HG03196 (cell line): ENCODE measurements around the gene CACNB2.
A peak's percentile ranks its signal among the peaks of the same experiment; 100 is the strongest.

Source experiments
- ATAC-seq: cut with Tn5 transposase; IDR thresholded peaks from one replicate; pipeline ENCODE4 v1.9.1; 2021; ENCODE audit not compliant: unreplicated experiment

Gene CACNB2

DNA sequence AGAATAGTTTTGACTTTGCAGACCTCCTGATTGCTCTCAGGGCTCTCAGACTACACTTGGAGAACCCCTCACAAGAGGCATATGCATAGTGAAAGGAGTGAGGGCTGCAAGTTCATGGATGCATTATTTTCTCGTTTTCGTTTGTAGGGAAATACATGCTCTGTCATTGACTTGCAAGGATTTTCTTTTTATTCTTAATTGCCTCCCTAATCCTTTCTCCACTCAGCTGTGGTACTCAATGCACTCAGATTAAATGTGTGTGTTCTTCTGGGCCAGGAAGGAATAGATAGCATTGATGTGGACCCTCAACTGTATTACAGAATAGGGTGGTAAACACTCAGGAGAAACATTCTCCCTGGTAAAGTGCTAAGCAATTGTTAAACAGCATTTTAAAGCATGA is 188.7 kb downstream of the CACNB2 start:
- no peak for ATAC-seq

DNA sequence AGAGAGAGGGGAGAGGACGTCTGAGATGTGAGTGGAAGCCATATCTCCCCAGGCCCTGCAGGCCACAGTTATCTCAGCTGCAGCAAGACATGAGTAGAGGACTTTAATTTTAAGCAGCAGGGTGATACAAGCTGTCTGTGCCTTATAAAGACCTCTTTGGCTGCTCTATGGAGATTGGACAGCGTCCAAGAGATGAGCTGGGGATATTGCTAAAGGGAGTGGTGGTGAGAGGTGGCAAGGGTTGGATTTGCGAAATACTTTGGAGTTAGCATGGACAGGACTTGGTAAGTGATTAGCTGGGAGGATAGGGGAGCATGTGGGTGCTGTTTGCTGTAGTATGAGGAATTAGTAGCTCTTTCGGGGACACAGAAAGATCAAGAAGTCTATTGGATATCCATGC is 191.8 kb downstream of the CACNB2 start:
- ATAC-seq, result no peak

- no peak for ATAC-seq
Observed at GRCh38 chr10:18332484-18332883, 192.3 kb downstream of the CACNB2 start.

DNA sequence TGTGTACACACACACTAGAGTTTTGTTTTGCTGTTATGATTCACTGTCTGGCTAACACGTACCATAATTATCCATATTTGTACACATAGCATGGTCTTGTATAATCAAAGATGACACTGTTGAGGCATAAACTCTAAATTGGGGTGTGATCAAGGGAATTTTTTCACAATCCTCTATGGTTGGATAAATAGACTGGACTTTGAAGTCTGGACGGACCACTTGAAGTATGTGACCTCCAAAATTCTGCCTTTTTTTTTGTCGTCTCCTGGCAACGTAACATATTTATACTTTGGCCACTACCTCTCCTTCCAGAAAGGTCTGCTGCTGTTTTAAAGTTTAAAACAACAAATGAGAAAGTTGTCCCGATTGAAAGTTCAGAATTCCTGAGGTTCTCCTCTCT is 193.4 kb downstream of the CACNB2 start:
- no peak for ATAC-seq

DNA sequence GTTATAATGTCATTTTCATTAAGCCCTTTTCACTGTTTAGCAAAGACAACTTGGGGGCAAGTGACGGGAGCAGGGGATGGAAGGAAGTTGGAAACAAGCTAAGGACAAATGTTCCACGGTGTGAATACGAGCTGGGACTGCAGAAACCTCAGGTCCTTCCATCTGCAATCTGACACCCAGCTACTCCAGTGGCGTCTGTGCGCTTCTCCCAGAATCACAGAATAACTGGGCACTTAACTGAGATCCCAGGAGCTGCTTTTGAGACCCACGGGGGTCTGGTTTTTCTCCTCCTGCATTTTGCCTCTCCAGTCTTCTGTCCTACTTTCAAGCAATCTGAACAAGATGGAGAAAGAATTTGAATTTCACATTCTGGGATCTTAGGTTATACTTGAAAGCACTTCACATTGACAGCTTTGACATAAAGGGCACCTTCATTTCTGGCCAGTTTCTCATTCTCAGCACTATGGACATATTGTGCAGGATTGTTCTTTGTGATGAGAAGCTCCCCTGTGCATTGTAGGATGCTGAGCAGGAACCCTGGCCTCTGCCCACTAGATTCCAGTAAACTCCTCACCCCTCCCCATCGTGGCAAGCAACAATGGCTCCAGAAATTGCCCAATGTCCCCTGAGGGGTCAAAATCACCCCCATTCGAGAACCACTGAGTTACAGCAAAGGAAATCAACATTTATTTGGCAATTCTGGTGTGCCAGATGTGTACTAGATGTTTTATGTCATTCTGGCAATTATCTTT is 194.1 kb downstream of the CACNB2 start:
- ATAC-seq, result no peak

DNA sequence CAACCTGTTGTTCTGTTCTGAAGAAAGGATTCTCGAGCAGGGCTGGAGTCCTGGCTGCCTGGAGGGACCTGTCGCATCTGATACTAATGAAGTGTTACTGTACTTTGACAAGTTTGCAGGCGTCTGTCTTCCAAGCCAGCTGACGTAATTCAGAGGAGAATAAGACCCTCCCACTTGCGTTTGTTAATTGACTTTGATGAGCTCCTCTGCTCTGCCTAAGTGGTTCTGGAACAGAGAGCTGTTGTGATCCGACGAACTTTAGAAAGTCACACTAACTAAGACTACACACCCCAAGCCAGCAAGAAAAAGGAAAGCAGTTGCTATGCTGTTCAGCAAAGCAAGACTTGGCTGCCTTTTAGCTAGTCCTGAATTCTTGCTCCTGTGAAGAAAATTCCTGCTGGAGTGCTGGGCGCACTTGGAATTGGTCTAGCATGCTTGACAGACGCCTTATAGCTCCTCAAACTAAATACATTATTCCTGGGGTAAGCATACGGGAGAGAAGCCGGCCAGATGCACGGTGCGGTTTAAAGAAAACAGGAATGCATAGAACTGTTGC is 200.3 kb downstream of the CACNB2 start:
- ATAC-seq, result no peak

DNA sequence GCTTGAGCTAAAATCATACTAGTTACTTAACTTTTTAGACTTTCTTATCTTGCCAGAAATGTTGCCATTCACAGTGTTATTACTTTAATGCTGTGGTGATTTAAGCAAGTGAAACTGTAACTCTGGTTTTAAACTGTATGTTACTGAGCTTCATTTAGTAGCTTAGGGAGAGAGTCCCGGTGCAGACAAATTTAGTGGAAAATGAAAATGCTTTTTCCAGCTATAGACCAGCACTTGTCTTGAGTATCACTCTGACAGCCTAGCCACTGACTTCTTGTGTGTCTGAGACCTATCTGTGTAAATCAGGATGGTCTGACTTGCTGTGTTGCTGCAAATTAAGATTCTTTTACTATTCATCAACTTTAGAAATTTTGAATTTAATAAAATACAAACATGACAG is 200.8 kb downstream of the CACNB2 start:
- no peak for ATAC-seq

- no peak for ATAC-seq
Observed at GRCh38 chr10:18343573-18343972, 203.3 kb downstream of the CACNB2 start.

- ATAC-seq, result no peak
Observed at GRCh38 chr10:18345308-18345707, 205.1 kb downstream of the CACNB2 start.

GRCh38 chr10:18350340-18350739 is 210.1 kb downstream of the CACNB2 start:
- ATAC-seq, result no peak

GRCh38 chr10:18351421-18351820 is 211.2 kb downstream of the CACNB2 start:
- ATAC-seq, result no peak

GRCh38 chr10:18352175-18352574 is 212.0 kb downstream of the CACNB2 start:
- no peak for ATAC-seq

- no peak for ATAC-seq
Observed at GRCh38 chr10:18359812-18360211, 219.6 kb downstream of the CACNB2 start.

- no peak for ATAC-seq
Observed at GRCh38 chr10:18362892-18363291, 222.7 kb downstream of the CACNB2 start.

GRCh38 chr10:18364987-18365775 is 225.0 kb downstream of the CACNB2 start:
- peak; percentile 82 for ATAC-seq

DNA sequence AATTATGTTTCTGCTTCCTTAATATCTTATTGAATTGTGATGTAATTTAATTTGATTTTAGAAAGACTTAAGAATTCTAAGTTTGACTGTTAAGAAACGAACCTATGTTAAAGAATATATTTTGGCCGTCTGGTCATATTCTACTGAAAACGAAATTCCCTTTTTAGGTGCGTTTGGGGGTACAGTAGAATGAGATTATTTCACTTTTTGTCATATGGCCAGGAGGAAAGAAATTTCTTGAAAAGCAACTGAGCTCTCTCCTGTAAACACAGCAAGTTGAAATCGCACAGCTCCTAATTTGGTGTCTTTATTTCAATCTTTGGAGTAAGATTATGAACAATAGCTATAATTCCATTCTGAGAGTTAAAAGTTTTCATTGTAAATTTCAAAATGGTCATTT is 227.6 kb downstream of the CACNB2 start:
- no peak for ATAC-seq

DNA sequence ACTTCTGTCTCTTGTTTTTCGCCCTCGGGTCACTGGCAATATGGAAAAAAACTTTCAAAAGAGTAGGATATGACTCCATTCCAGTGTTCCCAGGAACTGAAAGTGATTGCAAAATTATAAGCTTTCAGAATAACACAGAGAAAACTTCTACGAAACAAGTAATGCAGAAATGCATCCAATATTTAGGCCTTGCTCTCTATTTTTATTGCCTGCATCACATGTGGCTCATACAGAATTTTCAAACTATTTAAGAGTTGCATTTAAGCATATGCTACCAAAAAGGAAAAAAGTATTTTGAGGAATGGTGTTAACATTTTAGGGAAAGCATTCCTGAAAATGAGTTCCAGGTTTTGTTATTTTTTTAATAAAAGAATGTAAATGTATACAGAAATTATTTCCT is 228.0 kb downstream of the CACNB2 start:
- ATAC-seq, result no peak

DNA sequence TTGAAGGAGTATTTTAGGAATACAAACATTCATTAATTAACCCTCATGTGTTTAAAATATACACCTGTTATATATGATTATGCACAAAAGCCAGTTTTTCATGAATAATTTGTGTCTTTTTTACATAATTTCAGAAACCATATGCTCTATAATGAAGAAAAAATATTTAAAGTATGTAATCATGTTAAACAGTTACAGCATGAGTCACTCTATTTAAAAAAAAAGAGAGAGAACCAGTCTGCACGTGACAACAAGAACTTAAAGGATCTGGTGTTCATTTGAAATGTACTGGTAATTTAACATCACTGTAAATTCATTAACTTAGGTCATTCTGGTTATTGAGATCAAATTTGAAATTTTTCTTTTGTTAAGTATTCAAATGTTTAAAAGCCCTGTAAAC is 228.5 kb downstream of the CACNB2 start:
- no peak for ATAC-seq

DNA sequence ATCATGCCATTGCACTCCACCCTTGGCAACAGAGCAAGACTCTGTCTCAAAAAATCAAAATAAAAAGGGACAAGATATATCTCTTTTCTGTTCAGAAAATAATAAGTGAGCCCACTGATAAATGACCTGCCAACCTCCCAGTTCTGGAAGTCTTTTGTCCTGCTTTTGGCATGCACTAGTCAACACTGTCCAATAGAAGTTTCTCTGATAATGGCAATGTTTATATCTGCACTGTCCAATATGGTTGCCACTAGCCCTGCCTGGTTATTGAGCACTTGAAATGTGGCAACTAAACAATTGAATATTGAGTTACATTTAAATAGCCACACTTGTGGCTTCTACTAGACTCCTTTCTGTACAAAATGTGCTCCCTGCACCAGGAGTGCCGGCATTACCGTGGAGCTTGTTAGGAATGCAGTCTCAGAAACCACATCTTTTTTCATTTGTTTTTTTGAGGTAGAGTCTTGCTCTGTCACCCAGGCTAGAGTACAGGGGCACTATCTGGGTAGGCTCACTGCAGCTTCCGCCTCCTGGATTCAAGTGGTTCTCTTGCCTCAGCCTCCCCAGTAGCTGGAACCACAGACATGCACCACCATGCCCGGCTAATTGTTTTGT is 229.7 kb downstream of the CACNB2 start:
- no peak for ATAC-seq

- ATAC-seq, result no peak
Observed at GRCh38 chr10:18376650-18377049, 236.4 kb downstream of the CACNB2 start.

- ATAC-seq, result no peak
Observed at GRCh38 chr10:18377898-18378297, 237.7 kb downstream of the CACNB2 start.

DNA sequence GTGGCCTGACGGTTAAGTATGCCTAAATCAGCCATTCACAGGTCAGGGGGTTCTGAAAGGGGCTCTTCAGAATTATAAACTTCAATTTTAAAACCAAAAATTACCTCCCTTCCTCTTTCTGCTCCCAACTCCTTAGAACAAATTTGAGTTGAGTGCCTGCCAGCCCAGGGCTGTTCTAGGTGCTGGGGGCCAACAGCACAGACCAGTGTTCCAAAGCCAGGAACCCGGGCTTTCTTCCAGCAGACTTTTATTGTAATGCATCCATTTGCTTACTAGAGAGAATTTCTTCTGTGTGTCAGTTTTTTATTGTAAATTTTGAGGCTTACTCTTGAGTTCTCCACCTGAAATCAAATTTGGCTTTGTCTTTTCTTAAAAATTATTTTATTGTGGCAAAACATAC is 238.5 kb downstream of the CACNB2 start:
- no peak for ATAC-seq
